ENCODE results near the gene ST3GAL5. TPM values are rescaled to one million over a fixed set of nuclear protein-coding genes. Genes with fewer than 3 reads are reported as not detected.

The ST3GAL5 gene
- total and polyA plus RNA-seq, 12 donors = 25.6 to 172 (median 85.6) TPM

GRCh38 chr2:85797921-85798320 is 90.9 kb downstream of the ST3GAL5 start:
- H3K36me3 ChIP-seq (replicated peaks in 1 of 2) = no peaks in the 10 kb centered on the region
- 71 to 77% (median 74%) methylated on average over 6 of the region's 6 CpGs for WGBS, 4 donors
- no peak overlapping the region for H3K4me3 ChIP-seq
- peak in 1 of 7 donors; percentile 54 for DNase-seq
- peaks cover 2 to 6% of the 10 kb centered on the region in 2 donors for H3K4me1 ChIP-seq (replicated peaks in 1 of 2)
- H3K9me3 ChIP-seq (replicated peaks in 1 of 3) = no peaks in the 10 kb centered on the region
- no peak overlapping the region for H3K27ac ChIP-seq
- TF ChIP-seq POLR2A (IDR thresholded peaks at IDR 0.05) (no peak), CTCF (IDR thresholded peaks at IDR 0.05) (peak; percentile 22 to 63 (median 50))
- intact Hi-C loops (cut with DNase I) = loop anchor here in 1 of 2 donors (5.0 kb wide), 1 partner anchor 51 kb away; no protein-coding TSS in a partner anchor
- H3K27me3 ChIP-seq = no peaks in the 10 kb centered on the region

- TF ChIP-seq POLR2A (IDR thresholded peaks at IDR 0.05) (no peak), CTCF (IDR thresholded peaks at IDR 0.05) (no peak)
- Histone ChIP-seq H3K4me3 (no peak overlapping the region), H3K27me3 (no peaks in the 10 kb centered on the region), H3K9me3 (replicated peaks in 1 of 3) (no peaks in the 10 kb centered on the region), H3K4me1 (replicated peaks in 1 of 2) (peaks cover 9 to 12% of the 10 kb centered on the region in 2 donors), H3K27ac (peak overlapping the region in 1 of 5 donors; percentile 69), H3K36me3 (replicated peaks in 1 of 2) (no peaks in the 10 kb centered on the region)
- DNase-seq = no peak
- intact Hi-C loops (cut with DNase I) = loop anchor here in 1 of 2 donors (5.0 kb wide), 1 partner anchor 50 kb away; no protein-coding TSS in a partner anchor
- 90 to 94% (median 92%) methylated on average over 13 of the region's 13 CpGs for WGBS, 4 donors
These were observed 91.5 kb downstream of the ST3GAL5 start for GRCh38 chr2:85797263-85797660.

GRCh38 chr2:85796341-85797262 is 92.2 kb downstream of the ST3GAL5 start:
- H3K4me3 ChIP-seq = no peak overlapping the region

More at GRCh38 chr2:85796341-85797262, 92.2 kb downstream of the ST3GAL5 start:
- Histone ChIP-seq H3K9me3 (replicated peaks in 1 of 3) (no peaks in the 10 kb centered on the region), H3K27me3 (no peaks in the 10 kb centered on the region), H3K4me1 (replicated peaks in 1 of 2) (peaks cover 12 to 18% of the 10 kb centered on the region in 2 donors), H3K36me3 (replicated peaks in 1 of 2) (no peaks in the 10 kb centered on the region), H3K27ac (peak overlapping the region in 2 of 5 donors; percentile 34 to 69)
- WGBS, 4 donors = 73 to 85% (median 76%) methylated on average over 19 to 22 of the region's 22 CpGs
- intact Hi-C loops (cut with DNase I) = loop anchor here in 1 of 2 donors (5.0 kb wide), 1 partner anchor 49 kb away; no protein-coding TSS in a partner anchor
- DNase-seq = peak in 1 of 7 donors; percentile 43
- TF ChIP-seq POLR2A (IDR thresholded peaks at IDR 0.05) (no peak), CTCF (IDR thresholded peaks at IDR 0.05) (no peak)

All from adrenal gland (tissue), 12 donors.